Gastrocnemius medialis (tissue), 4 donors: ENCODE data around the gene STK17B. TPM values are rescaled to one million over a fixed set of nuclear protein-coding genes. Genes with fewer than 3 reads are reported as not detected.

Experiments used
- ATAC-seq, 2 donors: fragments of 150-250 bp; one replicate each; pipeline ENCODE4 v1.9.1; 2016
- DNase-seq, 2 donors: peaks; one replicate each; pipeline ENCODE4 v3.0.0-alpha.2; 2019
- H3K27ac ChIP-seq, 4 donors: fragments of 200-600 bp; sonication (generic); 1 replicate in 1 of 4; 2 replicates in 3 of 4; pipeline ENCODE4 v1.5.1; 2016 to 2018; ENCODE audit warnings: mild to moderate bottlenecking in 2 of 4, moderate library complexity in 1 of 4
- H3K27me3 ChIP-seq, 3 donors: fragments of 200-600 bp; sonication (generic) in 2 of 3; 1 replicate in 1 of 3; 2 replicates in 2 of 3; pipeline versions ENCODE4 v1.5.1 to v1.6.0; 2016 to 2019; ENCODE audit warnings: mild to moderate bottlenecking in 1 of 3, moderate library complexity in 1 of 3
- H3K36me3 ChIP-seq, 2 donors: fragments of 200-600 bp; sonication (generic) in 1 of 2; one replicate each; pipeline ENCODE4 v1.5.1; 2017 to 2018
- H3K4me1 ChIP-seq, 2 donors: fragments of 200-600 bp; sonication (generic) in 1 of 2; one replicate each; pipeline ENCODE4 v1.5.1; 2016 to 2017; ENCODE audit warnings: mild to moderate bottlenecking in 2 of 2
- H3K4me3 ChIP-seq, 4 donors: fragments of 200-600 bp; sonication (generic) in 3 of 4; 1 replicate in 1 of 4; 2 replicates in 3 of 4; pipeline ENCODE4 v1.5.1; 2016 to 2019; ENCODE audit warnings: mild to moderate bottlenecking in 2 of 4
- H3K9me3 ChIP-seq, 3 donors: fragments of 200-600 bp; sonication (generic) in 2 of 3; 1 replicate in 1 of 3; 2 replicates in 2 of 3; pipeline ENCODE4 v1.5.1; 2016 to 2019
- POLR2A ChIP-seq, 2 donors: fragments of 450-650 bp; IDR thresholded peaks; one replicate each; pipeline ENCODE4 v1.6.1; 2017; ENCODE audit warnings: antibody characterized with exemption in 2 of 2, mild to moderate bottlenecking in 2 of 2, moderate library complexity in 2 of 2
- in situ Hi-C, 4 donors: fragments of 200-750 bp; cut with MboI; loops; one replicate each; pipeline versions ENCODE4 v1.15.0 to v1.8.0; 2017; ENCODE audit warnings: low sequenced_read_pairs in 4 of 4
- intact Hi-C: fragments of 100-400 bp; cut with DNase I; formaldehyde crosslinking; loops from one replicate; pipeline ENCODE4 v1.15.1; 2023; ENCODE audit warnings: low total_unique reads
- total RNA-seq, 4 donors: library from RNA; depleted of rRNA; stranded (reverse); fragments of >200 nt; gene quantifications; one replicate each; pipeline versions ENCODE4 v1.1.0 to v1.2.3, GENCODE V29; 2016
- TF ChIP-seq, protein P1 (sequence below), 5 experiments: fragments of 450-650 bp in 3 of 5; fragments of 200-600 bp in 2 of 5; sonication (generic) in 2 of 5; IDR thresholded peaks in 4 of 5; conservative IDR thresholded peaks in 1 of 5; 1 replicate in 4 of 5; 2 replicates in 1 of 5; pipeline ENCODE4 v1.5.1; 2016 to 2019; ENCODE audit warnings: antibody characterized with exemption in 5 of 5, mild to moderate bottlenecking in 3 of 5, moderate library complexity in 3 of 5

Gene STK17B
- total RNA-seq, 4 donors from 2014 or later: 4.4 to 11.5 (median 8.8) TPM

DNA sequence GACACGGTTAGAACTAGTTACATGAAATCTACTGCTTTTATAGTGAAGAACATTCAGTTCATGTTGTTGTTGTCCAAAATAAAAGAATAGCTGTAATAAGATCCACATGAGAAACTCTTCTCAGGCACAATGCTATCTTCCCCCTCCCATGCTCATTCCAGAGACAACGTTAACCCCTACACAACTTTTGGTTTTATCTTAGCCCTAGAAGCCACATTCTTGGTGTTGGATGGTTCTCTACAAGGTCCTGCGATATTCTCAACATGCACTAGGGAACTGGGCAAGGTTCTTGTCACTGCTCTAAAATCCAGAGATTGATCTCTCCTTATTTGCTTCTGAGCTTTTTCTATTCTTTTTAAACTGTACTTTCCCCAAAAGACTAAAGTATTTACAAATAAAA is 51.5 kb downstream of the STK17B start:
- in situ Hi-C loops: no loop called here
- H3K27ac ChIP-seq: no peak overlapping the region
- H3K27me3 ChIP-seq: no peaks in the 10 kb centered on the region
- no peak for TF ChIP-seq POLR2A (IDR thresholded peaks at IDR 0.05)
- TF ChIP-seq, protein P1, sequence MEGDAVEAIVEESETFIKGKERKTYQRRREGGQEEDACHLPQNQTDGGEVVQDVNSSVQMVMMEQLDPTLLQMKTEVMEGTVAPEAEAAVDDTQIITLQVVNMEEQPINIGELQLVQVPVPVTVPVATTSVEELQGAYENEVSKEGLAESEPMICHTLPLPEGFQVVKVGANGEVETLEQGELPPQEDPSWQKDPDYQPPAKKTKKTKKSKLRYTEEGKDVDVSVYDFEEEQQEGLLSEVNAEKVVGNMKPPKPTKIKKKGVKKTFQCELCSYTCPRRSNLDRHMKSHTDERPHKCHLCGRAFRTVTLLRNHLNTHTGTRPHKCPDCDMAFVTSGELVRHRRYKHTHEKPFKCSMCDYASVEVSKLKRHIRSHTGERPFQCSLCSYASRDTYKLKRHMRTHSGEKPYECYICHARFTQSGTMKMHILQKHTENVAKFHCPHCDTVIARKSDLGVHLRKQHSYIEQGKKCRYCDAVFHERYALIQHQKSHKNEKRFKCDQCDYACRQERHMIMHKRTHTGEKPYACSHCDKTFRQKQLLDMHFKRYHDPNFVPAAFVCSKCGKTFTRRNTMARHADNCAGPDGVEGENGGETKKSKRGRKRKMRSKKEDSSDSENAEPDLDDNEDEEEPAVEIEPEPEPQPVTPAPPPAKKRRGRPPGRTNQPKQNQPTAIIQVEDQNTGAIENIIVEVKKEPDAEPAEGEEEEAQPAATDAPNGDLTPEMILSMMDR (IDR thresholded peaks at IDR 0.05 in 4 of 5, conservative IDR thresholded peaks at IDR 0.05 in 1 of 5): no peak
- ATAC-seq (no peak), DNase-seq (no peak)
- H3K4me3 ChIP-seq: no peak overlapping the region
- no peaks in the 10 kb centered on the region for H3K9me3 ChIP-seq
- H3K4me1 ChIP-seq: no peaks in the 10 kb centered on the region
- intact Hi-C loops: no loop called here
- H3K36me3 ChIP-seq: no peaks in the 10 kb centered on the region

DNA sequence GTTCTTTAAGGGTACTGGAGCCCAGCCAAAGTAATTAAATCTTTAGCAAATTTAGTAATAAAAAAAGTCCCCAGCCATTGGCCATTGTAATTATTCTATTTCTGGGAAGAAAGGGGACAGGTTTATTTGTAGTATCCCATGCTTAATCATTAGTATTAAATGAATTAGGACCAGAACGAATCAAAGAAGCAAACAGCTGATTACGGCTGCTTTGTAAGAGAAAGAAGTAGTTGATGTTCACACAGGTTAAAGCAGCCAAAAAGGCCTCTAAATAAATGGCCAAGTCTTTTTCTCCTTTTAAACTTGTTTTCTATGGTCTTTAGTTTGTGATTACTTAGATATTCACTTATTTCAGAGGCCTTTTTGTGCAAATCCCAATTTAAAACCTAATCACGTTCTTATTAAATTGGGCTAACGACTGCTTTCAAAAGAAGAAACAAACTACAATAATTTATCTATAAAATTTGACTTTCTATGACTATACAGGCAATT is 54.1 kb downstream of the STK17B start:
- H3K9me3 ChIP-seq: no peaks in the 10 kb centered on the region
- H3K27me3 ChIP-seq: no peaks in the 10 kb centered on the region
- in situ Hi-C loops (no loop called here), intact Hi-C loops (no loop called here)
- ATAC-seq: no peak
- TF ChIP-seq POLR2A (IDR thresholded peaks at IDR 0.05): no peak
- TF ChIP-seq, protein P1 (IDR thresholded peaks at IDR 0.05 in 4 of 5, conservative IDR thresholded peaks at IDR 0.05 in 1 of 5): no peak
- H3K4me1 ChIP-seq: peaks cover 19 to 22% of the 10 kb centered on the region in 2 donors
- H3K27ac ChIP-seq: no peak overlapping the region
- DNase-seq: no peak
- no peak overlapping the region for H3K4me3 ChIP-seq
- H3K36me3 ChIP-seq: no peaks in the 10 kb centered on the region

DNA sequence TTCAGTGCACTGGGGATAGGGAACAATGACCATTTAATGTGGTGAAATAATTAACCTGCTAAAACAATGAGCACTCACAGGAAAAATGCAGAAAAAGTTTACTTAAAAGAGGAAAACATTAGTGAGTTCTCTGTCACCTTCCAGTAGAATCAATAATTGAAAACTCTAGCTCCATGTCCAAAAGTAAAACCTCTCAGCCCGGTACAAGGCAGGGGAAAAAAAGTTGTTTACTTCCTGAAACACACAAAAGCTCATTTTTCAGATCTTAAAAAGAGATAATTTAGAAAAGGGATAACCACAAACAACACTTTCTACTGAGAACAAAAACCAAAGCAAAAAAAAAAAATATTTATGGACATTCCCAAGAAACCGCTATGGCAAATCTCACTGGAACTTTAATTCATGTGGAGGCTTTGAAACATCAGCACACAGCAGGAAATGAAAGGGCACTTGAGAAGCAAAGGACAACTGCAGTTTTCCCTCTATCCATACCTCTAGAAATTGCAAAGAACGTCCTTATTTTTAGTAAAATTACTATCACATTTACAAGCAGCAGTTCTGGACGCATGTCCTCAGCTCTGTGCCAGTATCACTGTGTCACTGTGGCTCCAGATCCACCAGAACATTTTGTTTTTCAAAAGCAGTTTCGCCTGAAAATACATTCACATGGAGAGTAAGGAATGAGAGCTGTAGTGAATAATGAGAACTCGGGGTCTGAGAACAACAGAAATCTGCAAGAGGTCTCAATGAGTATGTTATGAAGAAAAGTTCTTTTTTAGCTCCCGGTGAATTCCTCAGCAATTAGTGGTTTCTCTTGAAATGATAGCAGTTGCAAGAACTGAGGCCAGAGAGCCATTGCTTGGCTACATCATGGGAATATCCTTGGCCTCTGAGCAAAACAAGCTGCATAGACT is 58.1 kb downstream of the STK17B start:
- TF ChIP-seq, protein P1 (IDR thresholded peaks at IDR 0.05 in 4 of 5, conservative IDR thresholded peaks at IDR 0.05 in 1 of 5): no peak
- no peak for TF ChIP-seq POLR2A (IDR thresholded peaks at IDR 0.05)
- Histone ChIP-seq H3K9me3 (no peaks in the 10 kb centered on the region), H3K36me3 (no peaks in the 10 kb centered on the region), H3K27ac (peak overlapping the region; percentile 49 to 66 (median 54)), H3K27me3 (no peaks in the 10 kb centered on the region), H3K4me3 (peak overlapping the region in 2 of 4 donors; percentile 11 to 21), H3K4me1 (peaks cover 35 to 37% of the 10 kb centered on the region in 2 donors)
- in situ Hi-C loops: no loop called here
- intact Hi-C loops: loop anchor here (5.0 kb wide), 1 partner anchor 59 kb away; the partner anchor contains the start of gene STK17B
- DNase-seq (peak in 1 of 2 donors; percentile 15), ATAC-seq (peak; percentile 75 to 80)

DNA sequence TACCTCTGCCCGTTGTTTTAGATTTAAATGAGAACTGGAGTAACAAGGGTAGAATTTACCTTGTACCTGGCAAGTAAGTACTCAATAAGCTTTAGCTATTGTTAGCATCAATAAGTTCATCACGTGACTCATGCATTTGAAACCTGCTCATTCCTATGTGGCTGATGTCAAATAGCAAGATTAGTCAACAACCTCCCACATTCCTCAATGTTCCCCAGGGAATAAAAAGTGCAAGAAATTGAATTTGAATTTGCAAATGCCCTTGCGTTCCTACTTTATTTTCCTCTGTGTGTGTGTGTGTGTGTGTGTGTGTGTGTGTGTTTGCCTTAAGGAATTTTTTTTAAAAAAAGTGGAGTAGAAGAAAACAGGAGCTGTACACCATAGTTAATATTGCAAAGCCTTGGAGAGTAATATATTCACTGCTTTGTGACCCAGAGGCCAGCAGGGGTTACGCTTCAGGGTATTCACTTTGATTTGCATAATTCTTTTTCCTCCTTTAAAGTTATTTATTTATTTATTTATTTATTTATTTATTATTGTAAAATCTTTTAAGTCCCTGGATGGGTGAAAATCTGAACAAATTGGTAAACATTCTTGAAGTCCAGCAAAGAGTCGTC is 58.9 kb downstream of the STK17B start:
- no peak for ATAC-seq
- peak overlapping the region; percentile 49 to 66 (median 54) for H3K27ac ChIP-seq
- intact Hi-C loops: loop anchor here (5.0 kb wide), 1 partner anchor 60 kb away; the partner anchor contains the start of gene STK17B
- no peak for DNase-seq
- TF ChIP-seq, protein P1 (IDR thresholded peaks at IDR 0.05 in 4 of 5, conservative IDR thresholded peaks at IDR 0.05 in 1 of 5): no peak
- TF ChIP-seq POLR2A (IDR thresholded peaks at IDR 0.05): no peak
- peak overlapping the region in 1 of 4 donors; percentile 21 for H3K4me3 ChIP-seq
- H3K9me3 ChIP-seq: no peaks in the 10 kb centered on the region
- no peaks in the 10 kb centered on the region for H3K36me3 ChIP-seq
- H3K4me1 ChIP-seq: peaks cover 35 to 37% of the 10 kb centered on the region in 2 donors
- no peaks in the 10 kb centered on the region for H3K27me3 ChIP-seq
- in situ Hi-C loops: no loop called here
